Putamen (tissue), 1 donor: ENCODE data around the gene PRR19.

Experiments used
- DNase-seq: peaks from one replicate; pipeline ENCODE4 v3.0.0-alpha.2; 2016; ENCODE audit warnings: low spot score

Gene PRR19

DNA sequence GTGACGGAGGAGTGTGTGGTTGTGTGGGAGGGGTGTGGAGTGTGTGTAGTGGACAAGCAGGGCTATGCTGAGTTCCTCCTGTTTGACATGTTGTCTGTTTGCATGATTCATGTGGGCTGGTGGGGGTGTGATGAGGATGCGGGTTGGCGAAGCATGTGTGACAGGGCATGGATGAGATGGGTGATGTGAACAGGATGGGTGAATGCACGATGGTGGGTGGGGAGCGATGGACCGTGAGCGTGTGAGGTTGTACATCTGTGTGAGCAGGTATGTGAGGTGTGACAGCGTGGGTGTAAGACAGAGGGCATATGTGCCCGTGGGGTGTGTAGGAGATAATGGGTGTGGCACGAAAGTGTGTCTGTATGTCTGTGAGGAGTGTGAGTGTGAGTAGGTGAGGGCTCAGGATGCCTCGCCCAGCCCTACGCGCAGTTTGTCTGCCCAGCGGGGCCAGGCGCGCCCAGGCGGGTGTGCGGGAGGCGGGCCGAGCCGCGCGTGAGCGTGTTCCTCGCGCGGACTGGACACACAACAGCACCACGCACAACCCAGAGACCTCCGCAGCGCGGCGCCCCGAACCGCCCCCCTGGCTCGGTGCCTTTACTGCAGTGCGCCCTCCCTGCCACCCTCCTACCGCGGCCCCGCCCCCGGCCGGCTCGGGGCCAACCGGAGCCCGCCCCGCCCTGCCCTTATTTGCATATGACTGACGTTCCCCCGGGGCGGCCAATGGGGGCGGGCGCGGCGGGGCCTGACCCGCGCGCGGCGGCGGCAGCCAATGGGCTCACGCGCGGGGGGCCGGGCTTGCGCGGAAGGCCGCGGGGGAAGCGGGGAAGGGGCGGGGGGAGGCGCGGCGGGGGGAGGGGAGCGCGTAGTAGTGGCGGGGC lies 18.5 kb upstream of the PRR19 start:
- DNase-seq = peak; percentile 97

DNA sequence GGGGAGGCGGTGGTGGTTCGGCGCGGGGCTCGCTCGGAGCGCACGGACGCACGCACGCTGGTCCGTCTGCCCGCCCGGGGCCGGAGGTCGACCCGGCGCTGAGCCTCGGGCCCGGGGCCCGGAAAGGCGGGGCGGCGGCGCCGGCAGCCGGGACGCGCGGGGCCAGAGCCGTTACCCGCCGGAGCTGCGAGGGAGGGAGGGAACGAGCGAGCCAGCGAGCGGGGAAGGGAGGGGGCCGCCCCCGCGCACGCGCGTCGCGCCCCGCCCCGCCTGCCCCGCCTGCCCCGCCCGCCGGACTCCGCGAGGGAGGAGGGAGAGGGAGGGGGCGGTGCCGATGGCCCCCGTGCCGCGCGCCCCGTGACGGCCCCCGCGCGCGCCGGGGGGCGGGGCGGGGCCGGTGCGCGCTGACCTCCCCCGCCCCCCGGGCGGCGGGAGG lies 17.8 kb upstream of the PRR19 start:
- DNase-seq = peak; percentile 84

DNA sequence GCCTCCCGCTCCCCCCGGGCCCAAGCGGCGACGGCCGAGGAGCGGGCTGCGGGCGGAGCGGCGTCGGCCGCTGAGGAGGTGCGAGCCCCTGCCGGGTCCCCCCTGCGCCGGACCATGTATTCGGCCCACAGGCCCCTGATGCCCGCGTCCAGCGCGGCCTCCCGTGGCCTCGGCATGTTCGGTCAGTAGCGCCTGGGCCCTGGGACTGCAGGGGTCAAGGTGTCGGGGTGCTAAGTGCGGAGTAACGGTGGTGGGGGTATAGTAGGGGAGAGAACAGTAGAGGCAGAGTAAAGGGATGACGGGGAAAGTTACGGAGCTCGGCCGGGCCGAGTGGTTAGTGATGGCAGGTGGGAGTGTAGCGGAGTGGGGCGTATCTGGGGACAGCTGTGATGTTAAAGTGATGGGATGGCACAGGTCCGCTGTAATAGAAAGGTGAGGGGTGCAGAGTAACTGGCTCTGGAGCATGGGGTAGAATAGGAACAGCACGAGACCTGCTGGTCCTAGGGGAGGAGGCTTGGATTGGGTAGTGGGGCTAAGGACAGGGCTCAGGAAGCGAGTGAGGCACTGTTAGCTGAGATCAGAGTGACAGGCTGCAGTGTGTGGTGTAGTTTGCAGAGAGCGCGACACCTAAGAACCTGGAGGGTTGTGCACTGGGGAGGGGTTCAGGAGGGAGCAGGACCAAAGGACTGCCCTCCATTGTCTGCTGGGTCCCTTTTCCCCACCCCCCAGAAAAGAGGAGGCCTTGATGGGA lies 17.2 kb upstream of the PRR19 start:
- DNase-seq = no peak

DNA sequence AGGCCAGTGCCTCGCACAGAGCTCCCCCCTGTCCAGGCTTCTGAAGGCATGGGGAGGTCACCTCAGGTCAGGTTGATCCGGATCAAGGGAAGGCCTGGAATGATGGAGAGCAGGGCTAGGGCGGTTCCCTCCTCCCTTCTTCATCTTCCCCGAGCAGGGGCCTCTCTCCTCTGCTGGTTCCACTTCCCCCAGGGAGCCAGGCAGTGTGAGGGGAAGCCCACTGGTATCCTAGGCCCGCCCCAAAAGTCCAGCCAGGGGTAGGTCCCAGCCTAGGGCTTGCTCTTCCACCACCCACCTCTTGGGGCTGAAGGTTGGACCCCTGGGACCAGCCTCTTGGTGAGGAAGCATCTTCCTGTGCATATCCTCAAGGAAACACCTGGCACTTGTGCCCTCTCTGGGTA lies 16.4 kb upstream of the PRR19 start:
- DNase-seq = no peak

DNA sequence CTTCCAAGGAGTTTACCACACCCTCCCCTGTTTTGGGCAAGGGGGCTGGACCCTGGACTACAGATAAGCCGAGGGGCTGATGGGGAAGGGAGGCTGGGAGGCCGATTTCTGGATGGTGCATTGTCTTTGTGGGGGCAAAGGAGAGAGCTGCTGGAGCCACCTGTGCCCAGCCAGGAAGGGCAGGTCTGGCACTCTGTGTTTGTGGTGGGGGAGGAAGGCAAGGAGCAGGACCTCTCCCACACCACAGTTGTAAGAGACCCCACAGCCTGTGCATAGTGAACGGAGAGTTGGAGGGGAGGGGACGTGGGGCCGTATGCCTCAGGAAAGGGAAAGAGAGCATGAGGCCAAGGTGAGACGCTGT lies 16.0 kb upstream of the PRR19 start:
- no peak for DNase-seq

DNA sequence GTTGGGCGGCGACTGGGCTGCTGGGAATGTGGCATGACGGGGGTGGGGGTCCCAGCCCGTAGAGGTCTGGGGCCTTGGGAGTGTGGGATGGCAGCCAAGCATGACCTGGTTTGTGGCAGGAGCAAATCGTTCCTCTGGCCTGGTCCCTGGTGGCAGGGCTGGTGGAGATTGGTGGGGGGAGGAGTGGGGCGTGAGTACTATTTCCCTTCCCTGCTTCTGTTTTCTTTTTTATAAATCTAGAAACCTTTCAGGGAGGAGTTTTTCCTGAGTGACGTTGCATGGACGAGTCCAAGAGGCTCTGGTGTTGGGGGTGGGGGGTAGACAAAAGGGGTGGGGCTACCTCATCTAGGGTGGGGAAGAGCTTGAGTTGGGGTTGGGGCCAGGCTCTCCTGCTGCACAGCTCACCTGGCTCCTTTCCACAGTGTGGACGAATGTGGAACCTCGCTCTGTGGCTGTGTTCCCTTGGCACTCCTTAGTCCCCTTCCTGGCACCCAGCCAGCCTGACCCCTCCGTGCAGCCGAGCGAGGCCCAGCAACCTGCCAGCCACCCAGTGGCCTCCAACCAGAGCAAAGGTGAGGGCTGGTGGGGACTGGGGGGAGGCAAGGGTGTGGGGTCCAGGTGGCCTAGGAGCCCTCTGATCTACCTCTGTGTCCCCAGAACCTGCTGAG lies 15.4 kb upstream of the PRR19 start:
- no peak for DNase-seq

DNA sequence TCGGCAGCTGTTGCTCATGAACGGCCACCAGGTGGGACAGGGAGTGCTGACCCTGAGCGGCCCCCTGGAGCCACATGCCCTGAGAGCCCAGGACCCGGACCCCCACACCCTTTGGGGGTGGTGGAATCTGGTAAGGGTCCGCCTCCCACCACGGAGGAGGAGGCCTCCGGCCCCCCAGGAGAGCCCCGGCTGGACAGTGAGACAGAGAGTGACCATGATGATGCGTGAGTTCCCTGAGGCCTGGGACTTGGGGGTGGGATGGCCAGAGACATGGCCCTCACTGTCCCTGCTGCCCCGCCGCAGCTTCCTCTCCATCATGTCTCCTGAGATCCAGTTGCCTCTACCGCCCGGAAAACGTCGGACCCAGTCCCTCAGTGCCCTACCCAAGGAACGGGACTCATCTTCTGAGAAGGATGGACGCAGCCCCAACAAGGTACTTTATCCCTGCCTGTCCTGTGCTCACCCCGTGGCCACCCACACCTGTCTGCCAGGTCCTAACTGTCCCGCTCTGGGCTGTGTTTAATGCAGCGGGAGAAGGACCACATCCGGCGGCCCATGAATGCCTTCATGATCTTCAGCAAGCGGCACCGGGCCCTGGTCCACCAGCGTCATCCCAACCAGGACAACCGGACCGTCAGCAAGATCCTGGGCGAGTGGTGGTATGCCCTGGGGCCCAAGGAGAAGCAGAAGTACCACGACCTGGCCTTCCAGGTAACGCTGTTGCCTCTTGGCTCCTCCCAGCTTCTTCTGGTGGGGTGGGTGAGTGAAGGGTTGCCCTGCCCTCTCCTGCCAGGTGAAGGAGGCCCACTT lies 14.7 kb upstream of the PRR19 start:
- no peak for DNase-seq

DNA sequence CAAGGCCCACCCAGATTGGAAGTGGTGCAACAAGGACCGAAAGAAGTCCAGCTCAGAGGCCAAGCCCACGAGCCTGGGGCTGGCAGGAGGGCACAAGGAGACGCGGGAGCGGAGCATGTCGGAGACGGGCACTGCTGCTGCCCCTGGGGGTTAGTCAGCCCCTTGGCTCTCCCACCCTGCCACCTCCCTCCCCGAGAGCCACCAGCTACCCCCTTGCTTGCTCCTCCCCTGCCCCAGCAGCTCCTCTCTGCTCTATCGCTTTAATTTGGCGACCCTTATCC lies 14.2 kb upstream of the PRR19 start:
- no peak for DNase-seq

DNA sequence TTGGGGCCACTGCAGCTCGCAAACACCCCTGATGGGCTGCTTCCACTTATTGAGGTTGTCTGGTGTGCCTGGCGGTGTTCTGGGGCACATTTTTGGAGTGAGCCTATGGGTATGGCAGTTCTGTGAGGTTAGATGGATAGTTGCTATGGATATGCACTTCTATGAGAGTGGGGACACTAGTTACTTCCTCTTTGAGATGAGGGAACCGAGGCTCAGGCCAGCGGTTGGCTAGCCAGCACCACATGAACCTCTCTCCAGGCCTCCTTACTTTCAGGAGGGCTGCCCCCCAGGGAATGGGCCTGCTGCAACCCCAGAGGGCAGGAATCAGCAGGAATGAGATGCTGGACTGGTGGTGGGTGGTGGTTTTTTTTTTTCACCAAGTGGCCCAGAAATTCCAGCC lies 13.5 kb upstream of the PRR19 start:
- DNase-seq = no peak

DNA sequence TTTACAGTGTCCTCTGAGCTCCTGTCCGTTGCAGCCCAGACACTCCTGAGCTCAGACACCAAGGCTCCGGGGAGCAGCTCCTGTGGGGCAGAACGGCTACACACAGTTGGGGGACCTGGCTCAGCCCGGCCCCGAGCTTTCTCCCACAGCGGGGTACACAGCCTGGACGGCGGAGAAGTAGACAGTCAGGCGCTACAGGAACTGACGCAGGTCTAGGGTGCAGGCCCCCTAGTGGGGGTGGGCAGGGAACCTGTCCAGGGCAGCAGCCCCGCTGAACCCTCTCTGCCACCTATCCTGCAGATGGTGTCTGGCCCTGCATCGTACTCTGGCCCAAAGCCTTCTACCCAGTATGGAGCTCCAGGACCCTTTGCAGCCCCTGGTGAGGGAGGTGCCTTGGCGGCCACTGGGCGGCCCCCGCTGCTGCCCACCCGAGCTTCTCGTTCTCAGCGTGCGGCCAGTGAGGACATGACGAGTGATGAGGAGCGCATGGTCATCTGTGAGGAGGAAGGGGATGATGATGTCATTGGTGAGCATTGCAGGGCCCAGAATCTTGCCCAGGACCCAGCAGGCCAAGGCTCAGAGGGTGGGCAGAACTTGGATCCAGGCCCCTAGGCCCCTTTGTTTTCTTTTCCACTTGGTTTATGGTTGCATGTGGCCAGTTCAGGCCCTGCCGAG lies 12.9 kb upstream of the PRR19 start:
- DNase-seq = no peak

DNA sequence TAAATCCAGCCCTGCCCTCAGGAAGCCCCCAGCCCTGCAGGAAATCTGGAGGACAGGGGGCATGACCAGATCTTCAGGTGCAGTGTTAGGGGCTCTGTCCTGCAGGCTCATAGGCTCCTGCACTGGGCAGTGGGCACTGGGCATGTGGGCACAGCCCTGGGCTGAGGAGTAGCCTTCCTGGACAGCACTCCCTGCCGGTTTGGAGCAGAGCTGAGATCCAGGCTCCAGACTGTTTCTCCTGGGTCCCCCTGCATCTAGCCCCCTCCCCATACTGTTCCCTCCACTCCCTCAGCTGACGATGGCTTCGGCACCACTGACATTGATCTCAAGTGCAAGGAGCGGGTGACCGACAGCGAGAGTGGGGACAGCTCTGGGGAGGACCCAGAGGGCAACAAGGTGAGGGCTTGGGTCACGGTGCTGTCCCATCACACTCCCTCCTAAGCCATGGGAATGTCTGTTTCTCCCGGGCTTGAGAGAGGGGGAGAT lies 12.3 kb upstream of the PRR19 start:
- no peak for DNase-seq

DNA sequence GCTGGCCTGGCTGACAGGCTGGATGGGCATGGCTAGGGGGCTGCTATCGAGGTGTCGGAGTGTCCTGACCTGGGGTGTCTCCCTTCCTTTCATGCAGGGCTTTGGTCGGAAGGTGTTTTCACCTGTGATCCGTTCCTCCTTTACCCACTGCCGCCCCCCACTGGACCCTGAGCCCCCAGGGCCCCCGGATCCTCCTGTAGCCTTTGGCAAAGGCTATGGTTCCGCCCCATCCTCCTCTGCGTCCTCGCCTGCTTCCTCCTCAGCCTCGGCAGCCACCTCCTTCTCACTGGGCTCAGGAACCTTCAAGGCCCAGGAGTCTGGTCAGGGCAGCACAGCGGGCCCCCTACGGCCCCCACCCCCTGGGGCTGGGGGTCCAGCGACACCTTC lies 11.8 kb upstream of the PRR19 start:
- DNase-seq = no peak

DNA sequence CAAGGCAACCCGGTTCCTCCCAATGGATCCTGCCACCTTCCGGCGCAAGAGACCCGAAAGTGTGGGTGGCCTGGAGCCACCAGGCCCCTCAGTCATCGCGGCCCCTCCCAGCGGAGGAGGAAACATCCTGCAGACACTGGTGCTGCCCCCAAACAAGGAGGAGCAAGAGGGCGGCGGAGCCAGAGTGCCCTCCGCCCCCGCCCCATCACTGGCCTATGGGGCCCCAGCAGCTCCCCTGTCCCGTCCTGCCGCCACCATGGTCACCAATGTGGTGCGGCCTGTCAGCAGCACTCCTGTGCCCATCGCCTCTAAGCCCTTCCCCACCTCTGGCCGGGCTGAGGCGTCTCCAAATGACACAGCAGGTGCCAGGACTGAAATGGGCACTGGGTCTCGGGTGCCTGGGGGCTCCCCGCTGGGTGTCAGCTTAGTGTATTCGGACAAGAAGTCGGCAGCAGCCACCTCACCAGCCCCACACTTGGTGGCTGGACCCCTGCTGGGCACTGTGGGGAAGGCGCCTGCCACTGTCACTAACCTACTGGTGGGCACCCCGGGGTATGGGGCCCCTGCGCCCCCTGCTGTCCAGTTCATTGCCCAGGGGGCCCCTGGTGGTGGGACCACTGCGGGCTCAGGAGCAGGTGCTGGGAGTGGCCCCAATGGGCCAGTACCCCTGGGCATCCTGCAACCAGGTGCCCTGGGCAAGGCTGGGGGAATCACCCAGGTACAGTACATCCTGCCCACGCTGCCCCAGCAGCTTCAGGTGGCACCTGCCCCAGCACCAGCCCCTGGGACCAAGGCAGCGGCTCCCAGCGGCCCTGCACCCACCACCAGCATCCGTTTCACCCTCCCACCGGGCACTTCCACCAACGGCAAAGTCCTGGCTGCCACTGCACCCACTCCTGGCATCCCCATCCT lies 11.2 kb upstream of the PRR19 start:
- DNase-seq = no peak

DNA sequence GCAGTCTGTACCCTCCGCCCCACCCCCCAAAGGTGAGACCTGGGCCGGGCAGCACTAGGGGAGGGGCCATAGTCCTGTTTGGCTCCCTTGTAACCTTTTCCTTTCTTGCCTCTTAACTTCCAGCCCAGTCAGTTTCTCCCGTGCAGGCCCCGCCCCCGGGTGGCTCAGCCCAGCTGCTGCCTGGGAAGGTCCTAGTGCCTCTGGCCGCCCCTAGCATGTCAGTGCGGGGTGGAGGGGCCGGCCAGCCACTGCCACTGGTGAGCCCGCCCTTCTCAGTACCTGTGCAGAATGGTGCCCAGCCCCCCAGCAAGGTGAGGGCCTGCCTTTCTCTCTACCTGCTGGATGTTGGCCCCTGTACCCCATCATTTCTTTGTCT lies 10.5 kb upstream of the PRR19 start:
- DNase-seq = no peak

DNA sequence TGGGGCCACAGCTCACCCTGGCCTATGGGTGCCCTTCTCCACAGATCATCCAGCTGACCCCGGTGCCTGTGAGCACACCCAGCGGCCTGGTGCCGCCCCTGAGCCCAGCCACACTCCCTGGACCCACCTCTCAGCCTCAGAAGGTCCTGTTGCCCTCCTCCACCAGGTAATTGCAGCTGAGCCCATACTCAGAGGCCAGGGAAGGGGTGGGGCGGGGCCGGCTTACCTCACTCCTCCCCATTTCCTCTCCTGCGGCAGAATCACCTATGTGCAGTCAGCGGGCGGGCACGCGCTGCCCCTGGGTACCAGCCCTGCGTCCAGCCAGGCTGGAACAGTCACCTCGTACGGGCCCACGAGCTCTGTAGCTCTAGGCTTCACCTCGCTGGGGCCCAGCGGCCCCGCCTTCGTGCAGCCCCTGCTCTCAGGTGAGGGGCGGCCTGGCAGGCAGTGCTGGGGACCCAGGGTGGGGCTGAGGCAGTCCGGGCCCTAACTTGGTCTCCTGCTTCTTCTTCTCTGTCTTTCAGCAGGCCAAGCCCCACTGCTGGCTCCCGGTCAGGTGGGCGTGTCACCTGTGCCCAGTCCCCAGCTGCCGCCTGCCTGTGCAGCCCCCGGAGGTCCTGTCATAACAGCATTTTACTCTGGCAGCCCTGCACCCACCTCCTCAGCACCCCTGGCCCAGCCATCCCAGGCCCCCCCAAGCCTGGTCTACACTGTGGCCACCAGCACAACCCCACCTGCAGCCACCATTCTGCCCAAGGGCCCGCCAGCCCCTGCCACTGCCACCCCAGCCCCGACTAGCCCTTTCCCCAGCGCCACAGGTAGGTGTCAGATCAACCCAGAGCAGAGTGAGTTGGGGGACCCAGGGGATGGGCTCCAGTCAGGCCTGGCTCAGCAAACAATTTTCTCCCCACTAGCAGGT lies 9.6 kb upstream of the PRR19 start:
- DNase-seq = no peak

DNA sequence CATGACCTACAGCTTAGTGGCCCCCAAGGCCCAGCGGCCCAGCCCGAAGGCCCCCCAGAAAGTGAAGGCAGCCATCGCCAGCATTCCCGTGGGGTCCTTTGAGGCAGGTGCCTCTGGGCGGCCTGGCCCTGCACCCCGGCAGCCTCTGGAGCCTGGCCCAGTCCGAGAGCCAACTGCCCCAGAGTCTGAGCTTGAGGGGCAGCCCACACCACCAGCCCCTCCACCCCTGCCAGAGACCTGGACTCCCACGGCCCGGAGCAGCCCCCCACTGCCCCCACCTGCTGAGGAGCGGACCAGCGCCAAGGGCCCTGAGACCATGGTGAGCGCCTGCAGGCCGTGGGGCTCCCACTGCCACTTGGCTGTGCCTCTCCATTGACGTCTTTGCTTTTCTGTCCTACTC lies 9.0 kb upstream of the PRR19 start:
- DNase-seq = no peak

DNA sequence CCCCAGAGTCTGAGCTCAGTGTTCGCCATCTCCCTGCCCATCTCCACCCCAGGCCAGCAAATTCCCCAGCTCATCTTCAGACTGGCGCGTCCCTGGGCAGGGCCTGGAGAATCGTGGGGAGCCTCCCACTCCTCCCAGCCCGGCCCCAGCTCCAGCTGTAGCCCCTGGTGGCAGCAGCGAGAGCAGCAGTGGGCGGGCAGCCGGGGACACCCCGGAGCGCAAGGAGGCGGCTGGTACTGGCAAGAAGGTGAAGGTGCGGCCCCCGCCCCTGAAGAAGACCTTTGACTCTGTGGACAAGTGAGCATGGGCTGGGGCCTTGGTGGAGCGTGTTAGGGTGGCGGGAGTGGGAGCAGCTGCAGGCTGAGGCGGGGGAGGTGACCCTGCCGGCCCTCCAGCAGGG lies 8.4 kb upstream of the PRR19 start:
- no peak for DNase-seq

DNA sequence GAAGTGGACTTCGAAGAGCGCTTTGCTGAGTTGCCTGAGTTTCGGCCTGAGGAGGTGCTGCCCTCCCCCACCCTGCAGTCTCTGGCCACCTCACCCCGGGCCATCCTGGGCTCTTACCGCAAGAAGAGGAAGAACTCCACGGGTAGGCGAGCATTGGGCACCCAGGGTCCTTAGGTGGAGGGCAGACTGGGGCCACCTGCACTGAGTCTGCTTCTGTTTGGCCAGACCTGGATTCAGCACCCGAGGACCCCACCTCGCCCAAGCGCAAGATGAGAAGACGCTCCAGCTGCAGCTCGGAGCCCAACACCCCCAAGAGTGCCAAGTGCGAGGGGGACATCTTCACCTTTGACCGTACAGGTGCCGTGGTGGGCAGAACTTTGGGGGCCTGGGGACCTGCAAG lies 8.0 kb upstream of the PRR19 start:
- DNase-seq = no peak

DNA sequence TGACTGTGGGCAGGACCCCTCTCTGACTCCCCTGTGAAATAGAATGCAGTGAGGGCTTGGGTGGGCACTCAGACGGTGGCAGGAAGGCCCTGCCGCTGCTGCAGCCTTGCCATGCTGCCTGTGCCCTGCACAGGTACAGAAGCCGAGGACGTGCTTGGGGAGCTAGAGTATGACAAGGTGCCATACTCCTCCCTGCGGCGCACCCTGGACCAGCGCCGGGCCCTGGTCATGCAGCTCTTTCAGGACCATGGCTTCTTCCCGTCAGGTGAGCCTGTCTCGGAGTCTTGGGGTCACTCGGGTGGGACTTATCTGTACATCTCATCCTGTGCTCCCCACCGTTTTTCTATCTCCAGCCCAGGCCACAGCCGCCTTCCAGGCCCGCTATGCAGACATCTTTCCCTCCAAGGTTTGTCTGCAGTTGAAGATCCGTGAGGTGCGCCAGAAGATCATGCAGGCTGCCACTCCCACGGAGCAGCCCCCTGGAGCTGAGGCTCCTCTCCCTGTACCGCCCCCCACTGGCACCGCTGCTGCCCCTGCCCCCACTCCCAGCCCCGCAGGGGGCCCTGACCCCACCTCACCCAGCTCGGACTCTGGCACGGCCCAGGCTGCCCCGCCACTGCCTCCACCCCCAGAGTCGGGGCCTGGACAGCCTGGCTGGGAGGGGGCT lies 7.3 kb upstream of the PRR19 start:
- DNase-seq = no peak
